GM12878 (cell line): ENCODE results near the gene LAP3.

Experiments
- CTCF ChIP-seq, 3 experiments: IDR thresholded peaks in 2 of 3; conservative IDR thresholded peaks in 1 of 3; 2 replicates each; pipeline ENCODE4 v1.5.1; 2011; ENCODE audit warnings: low read depth in 3 of 3, low read length in 3 of 3, mild to moderate bottlenecking in 3 of 3, control low read depth in 2 of 3, moderate library complexity in 2 of 3, inconsistent platforms in 1 of 3, mixed read lengths in 1 of 3; ENCODE audit not compliant: control insufficient read depth in 2 of 3, insufficient read depth in 1 of 3; ENCODE audit errors: extremely low read depth in 1 of 3
- EZH2 ChIP-seq: IDR thresholded peaks from 2 replicates; pipeline ENCODE4 v1.6.1; 2012; ENCODE audit warnings: low read depth, mild to moderate bottlenecking, control low read depth, inconsistent platforms, low read length, borderline replicate concordance; ENCODE audit not compliant: control insufficient read depth

GRCh38 chr4:17657090-17657489 is 80.1 kb downstream of the LAP3 start:
- TF ChIP-seq EZH2, result no peak
- TF ChIP-seq CTCF (IDR thresholded peaks at IDR 0.05 in 2 of 3, conservative IDR thresholded peaks at IDR 0.05 in 1 of 3; ENCODE audit: control insufficient read depth in 2 of 3, extremely low read depth in 1 of 3, insufficient read depth in 1 of 3, low read depth in 3 of 3, low read length in 3 of 3), result no peak
